VCaP (cell line): ENCODE results near the gene CD320.
"Not testable (repeated sequence)": the region's sequence is repeated elsewhere in the genome, so short reads cannot be mapped to it uniquely, and the experiment has no call there.

Experiments used
- H3K27ac ChIP-seq: fragments of 450-650 bp; 2 replicates; pipeline ENCODE4 v1.5.1; 2017
- TF ChIP-seq, protein P1 (sequence below): fragments of 450-650 bp; conservative IDR thresholded peaks from 2 replicates; pipeline ENCODE4 v1.5.1; 2017; ENCODE audit warnings: mild to moderate bottlenecking, moderate library complexity

CD320 gene

DNA sequence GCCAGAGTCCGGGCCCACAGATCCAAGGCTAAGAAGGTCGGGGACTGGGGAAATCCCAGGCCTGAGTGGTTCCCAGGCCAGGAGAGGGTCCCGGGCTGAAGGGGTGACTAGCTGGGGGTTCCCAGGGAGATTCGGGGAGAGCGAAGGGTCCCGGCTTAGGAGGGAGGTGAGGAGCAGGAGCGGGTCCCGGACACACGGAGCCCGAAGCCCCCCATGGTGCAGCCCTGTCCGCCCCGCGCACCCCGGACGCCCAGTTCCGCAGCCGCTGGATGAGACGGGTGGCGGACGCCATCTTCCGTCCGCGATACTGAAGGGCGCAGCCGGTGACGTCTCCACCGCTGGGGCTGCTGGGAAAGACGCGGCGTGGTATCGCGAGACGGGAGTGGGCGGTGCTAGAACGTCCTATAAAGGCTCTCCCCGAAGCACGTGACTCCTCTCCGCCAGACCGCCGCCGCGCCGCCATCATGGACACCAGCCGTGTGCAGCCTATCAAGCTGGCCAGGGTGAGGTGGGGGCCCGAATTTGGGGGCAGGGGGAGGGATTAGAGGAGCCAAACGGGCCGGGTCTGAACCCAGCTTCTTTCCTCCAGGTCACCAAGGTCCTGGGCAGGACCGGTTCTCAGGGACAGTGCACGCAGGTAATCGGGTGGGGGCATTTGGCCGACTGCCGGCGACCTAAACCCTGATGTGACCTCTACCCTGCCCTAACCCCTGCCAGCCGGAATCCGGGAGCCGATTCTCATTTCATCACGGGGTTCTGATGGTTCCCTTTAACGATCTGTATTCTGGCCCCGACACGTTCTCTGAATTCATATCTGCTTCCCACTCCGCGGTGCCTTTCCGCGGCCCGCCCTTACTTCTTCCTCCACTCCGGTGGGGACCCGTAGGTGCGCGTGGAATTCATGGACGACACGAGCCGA is 13.2 kb upstream of the CD320 start, which contains the start of the genes NDUFA7 and RPS28:
Gene NDUFA7, minus strand, starts transcription at position 309 of the 919 bp plus-strand sequence. Its CDS starts 17 bp downstream, at position 292.
Gene RPS28, plus strand, starts transcription at position 430 of the 919 bp plus-strand sequence. Its CDS starts 35 bp downstream, at position 465.
- H3K27ac ChIP-seq, result peak within 1 kb of the TSS; percentile 82
- TF ChIP-seq, protein P1, sequence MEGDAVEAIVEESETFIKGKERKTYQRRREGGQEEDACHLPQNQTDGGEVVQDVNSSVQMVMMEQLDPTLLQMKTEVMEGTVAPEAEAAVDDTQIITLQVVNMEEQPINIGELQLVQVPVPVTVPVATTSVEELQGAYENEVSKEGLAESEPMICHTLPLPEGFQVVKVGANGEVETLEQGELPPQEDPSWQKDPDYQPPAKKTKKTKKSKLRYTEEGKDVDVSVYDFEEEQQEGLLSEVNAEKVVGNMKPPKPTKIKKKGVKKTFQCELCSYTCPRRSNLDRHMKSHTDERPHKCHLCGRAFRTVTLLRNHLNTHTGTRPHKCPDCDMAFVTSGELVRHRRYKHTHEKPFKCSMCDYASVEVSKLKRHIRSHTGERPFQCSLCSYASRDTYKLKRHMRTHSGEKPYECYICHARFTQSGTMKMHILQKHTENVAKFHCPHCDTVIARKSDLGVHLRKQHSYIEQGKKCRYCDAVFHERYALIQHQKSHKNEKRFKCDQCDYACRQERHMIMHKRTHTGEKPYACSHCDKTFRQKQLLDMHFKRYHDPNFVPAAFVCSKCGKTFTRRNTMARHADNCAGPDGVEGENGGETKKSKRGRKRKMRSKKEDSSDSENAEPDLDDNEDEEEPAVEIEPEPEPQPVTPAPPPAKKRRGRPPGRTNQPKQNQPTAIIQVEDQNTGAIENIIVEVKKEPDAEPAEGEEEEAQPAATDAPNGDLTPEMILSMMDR, result 0 out of 2 replicates have a peak, but pooled peaks have one; percentile 7

DNA sequence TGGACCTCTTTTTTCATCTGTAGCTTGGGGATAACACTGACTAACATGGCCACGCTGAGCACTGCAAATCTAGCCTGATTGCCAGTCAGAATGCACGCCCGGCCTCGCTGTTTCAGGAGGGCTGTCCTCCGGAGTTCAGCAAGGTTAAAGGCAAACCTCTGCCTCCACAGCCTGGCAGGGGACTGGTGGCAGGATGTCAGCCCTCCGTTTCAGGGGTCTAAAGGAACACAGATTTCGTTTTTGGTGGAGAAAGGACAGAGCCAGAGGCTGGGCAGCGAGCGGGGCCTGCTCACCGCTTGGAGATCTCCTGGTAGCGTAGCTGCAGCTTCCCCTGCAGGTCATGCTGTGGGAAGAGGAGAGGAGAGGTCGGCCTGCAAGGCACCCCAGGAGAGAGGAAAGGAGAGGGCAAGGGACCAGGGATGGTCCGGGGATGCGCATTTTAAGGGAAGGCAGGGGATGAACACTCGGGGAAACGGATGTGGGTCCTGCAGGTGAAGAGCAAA is 12.5 kb upstream of the CD320 start:
- TF ChIP-seq, protein P1, result no peak
- H3K27ac ChIP-seq, result peak overlapping the region; percentile 82

DNA sequence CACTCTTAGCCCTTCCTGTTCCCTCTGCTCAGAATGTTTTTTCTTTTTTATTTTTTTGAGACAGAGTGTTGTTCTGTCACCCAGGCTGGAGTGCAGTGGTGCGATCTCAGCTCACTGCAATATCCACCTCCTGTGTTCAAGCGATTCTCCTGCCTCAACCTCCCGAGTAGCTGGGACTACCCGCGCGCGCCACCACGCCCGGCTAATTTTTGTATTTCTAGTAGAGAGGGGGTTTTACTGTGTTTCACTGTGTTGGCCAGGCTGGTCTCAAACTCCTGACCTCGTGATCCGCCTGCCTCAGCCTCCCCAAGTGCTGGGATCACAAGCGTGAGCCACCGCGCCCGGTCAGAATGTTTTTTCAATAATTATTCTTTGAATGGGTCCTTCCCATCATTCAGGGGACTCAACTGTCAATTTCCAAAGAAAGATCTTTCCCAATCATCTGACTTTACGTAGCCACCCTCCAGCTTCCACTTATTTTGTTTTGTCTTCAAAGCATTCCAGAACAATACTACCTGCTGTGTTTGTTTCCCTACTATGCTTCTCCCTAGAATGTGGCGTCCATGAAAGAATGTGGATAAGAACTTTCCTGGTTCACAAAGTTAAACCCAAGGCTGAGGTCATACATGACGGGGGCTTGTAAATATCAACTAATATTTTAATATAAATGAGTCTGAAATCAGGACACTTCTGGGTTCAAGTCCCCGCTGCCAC is 11.8 kb upstream of the CD320 start:
- peak overlapping the region; percentile 82; the same call in 1 of the 2 replicates for H3K27ac ChIP-seq
- TF ChIP-seq, protein P1, result no peak

DNA sequence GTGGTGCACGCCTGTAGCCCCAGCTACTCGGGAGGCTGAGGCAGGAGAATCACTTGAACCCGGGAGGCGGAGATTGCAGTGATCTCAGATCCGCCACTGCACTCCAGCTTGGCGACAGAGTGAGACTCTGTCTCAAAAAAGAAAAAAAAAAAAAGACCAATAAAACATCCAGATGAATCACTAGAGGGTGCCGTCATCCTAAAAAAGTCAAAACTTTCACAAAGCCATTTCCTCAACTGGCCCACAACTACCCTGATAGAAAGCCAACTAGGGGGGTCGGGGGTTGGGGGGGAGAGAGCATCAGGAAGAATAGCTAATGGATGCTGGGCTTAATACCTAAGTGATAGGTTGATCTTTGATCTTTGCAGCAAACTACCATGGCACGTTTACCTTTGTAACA is 10.7 kb upstream of the CD320 start:
- not testable (repeated sequence) for H3K27ac ChIP-seq

DNA sequence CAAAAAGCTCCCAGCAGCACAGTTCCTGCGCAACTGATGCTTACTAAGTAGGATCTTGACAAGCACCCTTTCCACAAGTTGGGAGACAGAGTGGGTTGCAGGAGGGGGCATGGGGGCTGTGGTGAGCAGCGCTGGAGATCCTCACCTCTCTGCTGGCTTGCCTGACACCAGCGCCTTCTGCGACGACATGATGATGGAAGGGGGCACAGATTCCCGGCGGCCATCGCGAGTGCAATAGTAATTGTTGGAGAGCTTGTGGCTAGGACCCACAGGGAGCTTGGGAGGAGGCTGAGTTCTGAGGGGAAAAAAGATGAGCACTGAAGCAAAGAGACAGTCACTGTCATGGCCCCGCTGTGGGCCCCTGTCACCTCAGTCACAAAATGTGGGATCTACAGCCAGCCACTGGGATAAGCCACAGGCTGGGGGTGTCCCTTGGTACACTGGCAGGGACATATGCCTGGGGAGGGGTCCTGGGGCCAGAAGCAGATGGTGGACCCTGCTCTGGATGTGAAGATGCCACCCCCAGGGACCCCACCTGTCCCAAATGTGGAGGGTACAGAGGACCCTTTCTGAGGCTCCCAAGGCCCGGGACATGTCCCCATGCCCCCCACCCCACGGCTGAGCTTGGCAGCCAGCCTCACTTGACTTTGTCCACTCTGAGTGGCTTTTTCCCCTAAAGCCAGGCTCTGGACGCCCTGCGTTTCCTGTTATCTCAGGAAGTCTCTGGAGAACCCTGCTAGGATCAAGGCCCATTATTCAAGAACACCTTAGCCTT is 8.4 kb upstream of the CD320 start:
- TF ChIP-seq, protein P1, result no peak
- no peak overlapping the region for H3K27ac ChIP-seq

DNA sequence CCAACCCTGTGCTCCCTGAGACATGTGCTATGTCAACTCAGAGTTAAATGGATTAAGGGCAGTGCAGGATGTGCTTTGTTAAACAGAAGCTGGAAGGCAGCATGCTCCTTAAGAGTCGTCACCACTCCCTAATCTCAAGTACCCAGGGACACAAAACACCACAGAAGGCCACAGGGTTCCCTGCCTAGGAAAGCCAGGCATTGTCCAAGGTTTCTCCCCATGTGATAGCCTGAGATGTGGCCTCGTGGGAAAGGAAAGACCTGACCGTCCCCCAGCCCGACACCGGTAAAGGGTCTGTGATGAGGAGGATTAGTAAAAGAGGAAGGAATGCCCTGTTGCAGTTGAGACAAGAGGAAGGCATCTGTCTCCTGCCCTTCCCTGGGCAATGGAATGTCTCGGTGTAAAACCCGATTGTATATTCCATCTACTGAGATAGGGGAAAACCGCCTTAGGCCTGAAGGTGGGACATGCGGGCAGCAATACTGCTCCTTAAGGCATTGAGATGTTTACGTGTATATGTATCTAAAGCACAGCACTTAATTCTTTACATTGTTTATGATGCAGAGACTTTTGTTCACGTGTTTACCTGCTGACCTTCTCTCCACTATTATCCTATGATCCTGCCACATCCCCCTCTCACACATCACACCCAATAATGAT is 7.0 kb upstream of the CD320 start:
- H3K27ac ChIP-seq, result not testable (repeated sequence)

DNA sequence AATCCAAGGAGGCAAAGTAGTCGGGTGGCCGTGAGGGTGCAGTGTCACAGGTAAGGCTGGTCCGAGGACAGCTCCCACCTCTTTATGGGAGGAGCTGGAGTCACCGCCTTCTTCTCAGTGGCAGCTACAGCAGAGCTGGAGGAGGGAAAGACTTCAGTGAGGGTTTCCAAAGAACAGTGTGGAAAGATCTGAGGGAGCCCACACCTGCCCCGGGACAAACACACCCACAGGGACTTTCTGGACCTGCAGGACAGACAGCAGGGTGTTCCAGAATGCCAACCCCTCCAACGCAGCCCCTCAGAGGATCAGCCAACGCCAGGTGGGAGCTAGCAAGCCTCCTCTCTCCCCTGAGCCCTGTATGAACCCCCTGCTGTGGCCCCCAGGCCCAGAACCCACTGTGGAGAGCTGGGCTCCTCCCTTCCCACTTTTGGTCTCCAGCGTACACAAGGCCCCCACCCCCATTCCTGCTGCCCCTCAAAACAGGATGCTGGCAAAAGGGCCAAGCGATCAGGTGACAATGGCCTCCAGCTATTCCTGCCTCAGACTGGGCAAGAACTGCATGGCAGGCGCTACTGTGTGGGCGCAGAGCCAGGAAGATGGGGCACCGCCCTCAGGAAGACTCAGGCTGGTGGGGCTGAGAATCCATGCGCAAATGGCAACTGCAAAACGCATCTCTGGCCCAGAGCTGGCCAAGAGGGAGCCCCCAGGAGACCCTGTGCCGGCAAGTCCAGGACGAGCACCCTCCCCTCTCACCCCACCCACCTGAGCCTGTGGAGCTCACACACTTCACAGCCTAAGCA is 3.5 kb upstream of the CD320 start:
- H3K27ac ChIP-seq, result peak overlapping the region; percentile 55
- TF ChIP-seq, protein P1, result no peak
